Gastroesophageal sphincter (tissue), 3 donors: ENCODE data around the gene CEMIP2.

Source experiments
- CTCF ChIP-seq, 4 experiments: fragments of 200-600 bp in 2 of 4; fragments of 450-650 bp in 2 of 4; sonication (generic) in 1 of 4; IDR thresholded peaks; one replicate each; pipeline ENCODE4 v1.5.1; 2017 to 2019; ENCODE audit warnings: antibody characterized with exemption in 4 of 4, mild to moderate bottlenecking in 2 of 4, moderate library complexity in 2 of 4
- POLR2A ChIP-seq, 2 donors: fragments of 450-650 bp; IDR thresholded peaks; one replicate each; pipeline ENCODE4 v1.6.1; 2017; ENCODE audit warnings: antibody characterized with exemption in 2 of 2, mild to moderate bottlenecking in 2 of 2, moderate library complexity in 1 of 2
- POLR2AphosphoS5 ChIP-seq: sonication (generic); formaldehyde crosslinking; IDR thresholded peaks from one replicate; pipeline ENCODE4 v1.6.1; 2017; ENCODE audit warnings: antibody characterized with exemption

DNA sequence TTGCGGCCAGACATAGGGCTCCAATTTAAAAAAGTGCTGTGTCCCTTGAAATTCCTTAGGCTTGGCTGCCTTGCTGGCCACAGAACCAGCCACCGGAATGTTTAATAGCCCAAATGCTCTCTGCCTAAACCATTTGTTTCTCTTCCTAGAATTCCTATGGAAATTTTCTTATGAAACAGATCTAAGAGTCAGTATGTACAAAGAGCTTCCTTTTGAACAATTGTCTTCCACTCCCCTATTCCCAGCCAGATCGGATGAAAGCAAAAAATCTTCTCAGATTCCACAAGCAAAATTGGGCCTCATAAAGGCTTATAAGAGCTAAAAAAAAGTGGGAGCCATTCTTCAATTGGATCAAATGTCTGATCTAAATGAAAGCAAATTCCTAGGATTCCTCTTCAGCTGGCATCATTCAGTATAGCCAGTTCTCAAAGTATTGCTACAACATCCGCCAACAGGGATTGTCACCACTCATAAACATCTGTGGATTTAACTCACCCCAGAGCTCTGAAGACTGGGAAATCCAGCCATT, 104.3 kb downstream of the CEMIP2 start:
- TF ChIP-seq POLR2AphosphoS5 = no peak
- no peak for TF ChIP-seq CTCF (IDR thresholded peaks at IDR 0.05)
- no peak for TF ChIP-seq POLR2A (IDR thresholded peaks at IDR 0.05)
